SW 1271 (cell line): ENCODE data around the gene ERMAP.

Experiments
- DNase-seq, 2 experiments: peaks; one replicate each; lab custom pipeline; 2025; lab: John Stamatoyannopoulos, UW

The ERMAP gene

GRCh38 chr1:42876009-42876408 lies 59.1 kb downstream of the ERMAP start:
- DNase-seq = no peak

- DNase-seq = no peak
Measured at GRCh38 chr1:42877380-42877779, 60.5 kb downstream of the ERMAP start.

- no peak for DNase-seq
Measured at GRCh38 chr1:42880384-42880783, 63.5 kb downstream of the ERMAP start.

GRCh38 chr1:42886046-42886739 lies 69.3 kb downstream of the ERMAP start:
- DNase-seq = no peak

- no peak for DNase-seq
Measured at GRCh38 chr1:42886800-42887199, 69.9 kb downstream of the ERMAP start.

- DNase-seq = no peak
Measured at GRCh38 chr1:42887366-42887765, 70.4 kb downstream of the ERMAP start.

- no peak for DNase-seq
Measured at GRCh38 chr1:42888013-42888633, 71.2 kb downstream of the ERMAP start.

GRCh38 chr1:42889264-42889663 lies 72.3 kb downstream of the ERMAP start:
- DNase-seq = no peak

- no peak for DNase-seq
Measured at GRCh38 chr1:42891465-42892138, 74.7 kb downstream of the ERMAP start.
